GM18505 (cell line): ENCODE data around the gene MYMK.

Experiments used
- ATAC-seq: cut with Tn5 transposase; IDR thresholded peaks from one replicate; pipeline ENCODE4 v1.9.1; 2021; ENCODE audit not compliant: unreplicated experiment
- POLR2A ChIP-seq: IDR thresholded peaks from 4 replicates; pipeline ENCODE4 v1.6.1; 2011; ENCODE audit warnings: borderline replicate concordance; ENCODE audit not compliant: insufficient read depth, insufficient read length; ENCODE audit errors: extremely low read depth

Gene MYMK

GRCh38 chr9:133505186-133505830 lies 19.5 kb downstream of the MYMK start:
- no peak for ATAC-seq
- no peak for TF ChIP-seq POLR2A

DNA sequence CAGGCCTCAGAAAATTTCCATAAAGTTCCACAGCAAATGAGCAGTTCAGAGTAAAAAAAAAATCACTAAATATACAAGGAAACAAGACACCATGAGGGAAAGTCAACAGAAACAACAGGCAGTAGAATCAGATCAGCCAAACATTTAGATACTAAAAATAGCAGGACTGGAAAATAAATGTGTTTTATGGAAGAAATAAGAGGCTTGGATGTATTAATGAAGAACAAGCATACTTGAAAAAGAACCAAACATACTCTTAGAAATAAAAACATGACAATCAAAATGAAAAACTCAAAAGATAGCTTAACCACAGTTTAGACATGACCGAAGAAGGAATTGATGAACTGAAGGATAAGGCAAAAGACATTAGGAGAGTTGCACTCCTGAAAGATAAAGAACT lies 22.6 kb downstream of the MYMK start:
- TF ChIP-seq POLR2A: no peak
- no peak for ATAC-seq

- no peak for ATAC-seq
- TF ChIP-seq POLR2A: no peak
Observed at GRCh38 chr9:133499892-133500270, 24.9 kb downstream of the MYMK start.

- TF ChIP-seq POLR2A: no peak
- no peak for ATAC-seq
Observed at GRCh38 chr9:133499132-133499891, 25.4 kb downstream of the MYMK start.

DNA sequence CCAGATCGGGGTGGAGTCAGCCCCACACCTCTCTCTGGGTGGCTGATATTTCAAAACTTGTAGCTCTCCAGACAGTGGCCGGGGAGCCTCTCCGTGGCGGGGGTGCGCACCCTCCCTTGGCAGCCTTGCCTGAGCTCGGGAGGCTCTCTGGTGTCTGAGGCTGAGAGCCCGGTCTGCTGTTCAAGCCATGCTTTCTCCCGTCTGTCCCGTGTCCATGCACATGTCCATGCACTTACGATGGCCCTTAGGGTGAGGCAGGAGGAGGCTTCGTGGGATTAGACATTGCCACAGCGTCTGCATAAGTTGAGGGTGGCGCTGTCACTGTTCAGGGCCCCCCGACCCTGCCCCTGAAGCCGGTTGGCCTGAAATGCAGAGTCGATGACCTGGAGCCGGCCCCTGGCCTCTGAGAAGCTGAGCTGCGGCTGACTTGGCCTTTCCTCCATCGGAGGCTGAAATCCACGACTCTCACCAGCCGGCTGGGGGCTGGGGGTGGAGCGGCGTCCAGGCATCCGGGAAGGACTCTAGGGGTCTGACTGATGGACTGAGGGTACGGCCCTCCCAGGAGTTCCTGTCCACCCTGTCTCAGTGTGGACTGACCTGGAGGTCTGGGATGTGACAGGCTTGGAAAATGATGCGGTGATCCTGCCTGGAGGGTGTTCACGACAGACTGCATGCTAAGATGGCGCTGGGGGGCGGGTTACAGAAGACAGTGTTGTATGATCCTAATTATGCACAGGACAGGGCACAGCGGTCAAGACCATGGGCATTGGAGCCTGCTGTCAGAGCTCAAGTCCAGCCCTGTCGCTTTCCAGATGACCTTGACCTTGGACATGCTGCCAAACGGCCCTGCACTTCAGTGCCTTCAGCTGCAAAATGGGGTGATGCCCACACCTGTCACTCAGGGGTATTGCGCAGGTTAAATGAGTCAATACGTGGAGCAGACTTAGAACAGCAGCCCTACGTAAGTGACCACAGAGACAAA lies 27.6 kb downstream of the MYMK start:
- TF ChIP-seq POLR2A: no peak
- no peak for ATAC-seq

DNA sequence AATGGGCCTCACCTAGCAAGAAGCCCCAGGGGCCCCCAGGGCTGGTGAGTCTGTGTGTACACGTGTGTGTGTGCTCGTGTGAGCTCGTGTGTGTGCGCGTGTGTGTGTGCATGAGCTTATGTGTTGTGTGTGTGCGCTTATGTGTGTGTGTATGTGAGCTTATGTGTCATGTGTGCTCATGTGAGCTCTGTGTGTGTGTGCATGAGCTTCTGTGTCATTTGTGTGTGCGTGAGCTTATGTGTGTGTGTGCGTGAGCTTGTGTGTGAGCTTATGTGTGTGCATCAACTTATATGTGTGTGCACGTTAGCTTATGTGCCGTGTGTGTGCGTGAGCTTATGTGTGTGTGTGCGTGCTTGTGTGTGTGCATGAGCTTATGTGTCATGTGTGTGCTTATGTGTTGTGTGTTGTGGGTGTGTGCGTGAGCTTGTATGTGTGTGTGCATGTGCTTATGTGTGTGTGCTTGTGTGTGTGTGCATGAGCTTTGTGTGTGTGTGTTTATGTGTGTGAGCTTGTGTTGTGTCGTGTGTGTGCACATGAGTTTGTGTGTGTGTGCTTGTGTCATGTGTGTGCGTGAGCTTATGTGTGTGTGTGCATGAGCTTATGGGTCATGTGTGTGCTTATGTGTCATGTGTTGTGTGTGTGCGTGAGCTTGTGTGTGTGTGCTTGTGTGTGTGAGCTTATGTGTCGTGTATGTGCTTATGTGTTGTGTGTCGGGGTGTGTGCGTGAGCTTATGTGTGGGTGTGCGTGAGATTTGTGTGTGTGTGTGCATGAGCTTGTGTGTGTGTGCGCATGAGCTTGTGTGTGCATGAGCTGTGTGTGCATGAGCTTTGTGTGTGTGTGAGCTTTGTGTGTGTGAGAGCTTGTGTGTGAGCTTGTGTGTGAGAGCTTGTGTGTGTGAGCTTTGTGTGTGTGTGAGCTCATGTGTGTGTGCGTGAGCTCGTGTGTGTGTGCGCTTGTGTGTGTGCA lies 29.1 kb downstream of the MYMK start:
- no peak for TF ChIP-seq POLR2A
- ATAC-seq: no peak

GRCh38 chr9:133494636-133495326 lies 30.0 kb downstream of the MYMK start:
- no peak for ATAC-seq
- no peak for TF ChIP-seq POLR2A

DNA sequence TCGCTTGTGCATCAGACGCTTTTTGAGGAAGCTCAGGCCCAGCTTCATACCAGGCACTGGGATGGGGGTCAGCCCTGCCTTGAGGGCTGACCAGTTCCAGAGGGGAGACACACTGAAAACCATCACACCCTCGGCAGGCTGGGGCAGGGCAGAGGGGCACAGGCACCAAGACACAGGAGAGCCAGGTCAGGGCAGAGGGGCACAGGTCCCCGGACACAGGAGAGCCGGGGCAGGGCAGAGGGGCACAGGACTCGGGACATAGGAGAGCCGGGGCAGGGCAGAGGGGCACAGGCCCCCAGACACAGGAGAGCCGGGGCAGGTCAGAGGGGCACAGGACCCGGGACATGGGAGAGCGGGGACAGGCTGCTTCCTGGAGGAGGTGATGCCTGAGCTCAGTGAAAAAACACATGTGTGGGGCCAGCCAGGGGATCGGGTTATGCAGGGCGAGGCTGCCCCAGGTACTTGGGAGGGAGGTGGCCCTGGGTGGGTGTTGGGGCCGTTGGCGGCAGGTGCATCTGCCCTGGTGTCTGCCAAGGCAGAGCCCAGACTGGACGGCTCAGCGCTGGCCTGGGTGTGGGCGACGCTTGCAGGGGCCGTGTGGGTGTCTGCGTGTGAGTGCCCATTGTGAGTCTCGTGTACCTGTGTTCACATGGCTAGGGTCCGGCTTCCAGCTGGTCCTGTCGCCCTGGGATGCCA lies 30.8 kb downstream of the MYMK start:
- no peak for ATAC-seq
- TF ChIP-seq POLR2A: no peak

GRCh38 chr9:133493428-133493827 lies 31.3 kb downstream of the MYMK start:
- TF ChIP-seq POLR2A: no peak
- no peak for ATAC-seq

- TF ChIP-seq POLR2A: no peak
Observed at GRCh38 chr9:133492061-133493021, 32.4 kb downstream of the MYMK start.

GRCh38 chr9:133491656-133491925 lies 33.2 kb downstream of the MYMK start:
- ATAC-seq: no peak
- TF ChIP-seq POLR2A: no peak

More at GRCh38 chr9:133492061-133493021, 32.4 kb downstream of the MYMK start:
- no peak for ATAC-seq
